K562 (cell line): ENCODE data around the gene MLX. TPM values are rescaled to one million over a fixed set of nuclear protein-coding genes. Genes with fewer than 3 reads are reported as not detected.

ENCODE experiments used
- CREBBP ChIP-seq: IDR thresholded peaks from one replicate; pipeline ENCODE4 v1.6.1; 2012; ENCODE audit warnings: low read depth, mild to moderate bottlenecking, control low read depth, inconsistent platforms, low read length
- EP400 ChIP-seq: fragments of 450-650 bp; IDR thresholded peaks from 2 replicates; pipeline ENCODE4 v1.6.1; 2017; ENCODE audit warnings: antibody characterized with exemption, mild to moderate bottlenecking, moderate library complexity
- HOXB6 ChIP-seq: fragments of 250-450 bp; sonication (Bioruptor Pico); IDR thresholded peaks from 2 replicates; pipeline ENCODE4 v1.5.1; 2022; ENCODE audit warnings: mild to moderate bottlenecking, borderline replicate concordance
- MECOM ChIP-seq: fragments of 250-450 bp; sonication (Bioruptor Pico); IDR thresholded peaks from 2 replicates; pipeline ENCODE4 v1.8.0; 2022; ENCODE audit warnings: inconsistent platforms
- PHB2 ChIP-seq: fragments of 450-650 bp; IDR thresholded peaks from 2 replicates; pipeline ENCODE4 v1.6.1; 2017; ENCODE audit warnings: low read depth
- PRMT5 ChIP-seq: sonication (generic); formaldehyde crosslinking; IDR thresholded peaks from 2 replicates; pipeline ENCODE4 v1.5.0; 2020; ENCODE audit warnings: missing genetic modification reagents
- SMAD4 ChIP-seq: fragments of 250-450 bp; sonication (Bioruptor Pico); conservative IDR thresholded peaks from 2 replicates; pipeline ENCODE4 v1.8.0; 2021; ENCODE audit warnings: inconsistent platforms, mild to moderate bottlenecking, moderate library complexity
- SRSF7 ChIP-seq: fragments of 200-400 bp; formaldehyde crosslinking; optimal IDR thresholded peaks from 2 replicates; pipeline ENCODE3; 2017; ENCODE audit warnings: mild to moderate bottlenecking, low read depth, low read length
- TEAD4 ChIP-seq, 2 experiments: sonication (generic) in 1 of 2; formaldehyde crosslinking in 1 of 2; IDR thresholded peaks; 2 replicates each; pipeline versions ENCODE4 v1.6.1 to v1.8.0; 2012 to 2022; ENCODE audit warnings: borderline replicate concordance in 1 of 2, inconsistent platforms in 1 of 2, low read length in 1 of 2, mild to moderate bottlenecking in 1 of 2, missing genetic modification reagents in 1 of 2
- U2AF1 ChIP-seq: fragments of 200-400 bp; formaldehyde crosslinking; optimal IDR thresholded peaks from 2 replicates; pipeline ENCODE3; 2017; ENCODE audit warnings: mild to moderate bottlenecking, low read depth, low read length, moderate library complexity
- U2AF2 ChIP-seq: fragments of 200-400 bp; formaldehyde crosslinking; optimal IDR thresholded peaks from 2 replicates; pipeline ENCODE3; 2017; ENCODE audit warnings: low read depth, mild to moderate bottlenecking, low read length
- ZNF184 ChIP-seq: sonication (generic); formaldehyde crosslinking; IDR thresholded peaks from 2 replicates; pipeline ENCODE4 v1.5.0; 2020; ENCODE audit warnings: missing genetic modification reagents
- ZNF431 ChIP-seq: sonication (generic); formaldehyde crosslinking; IDR thresholded peaks from 2 replicates; pipeline ENCODE4 v1.8.0; 2022; ENCODE audit warnings: mild to moderate bottlenecking, missing genetic modification reagents
- polyA plus RNA-seq, 8 experiments: library from polyadenylated mRNA; depleted of rRNA in 4 of 8; stranded (reverse) in 5 of 8; unstranded in 3 of 8; fragments of >200 nt; fragmentation: Nextera tagmentation in 2 of 8; fragmentation: Illumina TruSeq in 1 of 8; extraction: Ambion mirVana in 2 of 8; extraction: Trizol in 1 of 8; gene quantifications; 2 replicates each; pipeline versions ENCODE4 v1.2.1 to v1.2.3, GENCODE V29; 2011 to 2014; ENCODE audit warnings: inconsistent platforms in 1 of 8, missing spikeins in 1 of 8
- total RNA-seq, 7 experiments: library from RNA; depleted of rRNA in 6 of 7; stranded (reverse); fragments of >200 nt in 6 of 7; fragmentation: Illumina TruSeq in 2 of 7; extraction: Trizol in 2 of 7; gene quantifications; 2 replicates each; pipeline versions ENCODE4 v1.2.1 to v1.2.3, GENCODE V29; 2011 to 2021; ENCODE audit warnings: low replicate concordance in 1 of 7
- TF ChIP-seq, protein P1 (sequence below): fragments of 250-450 bp; sonication (Bioruptor Pico); IDR thresholded peaks from 2 replicates; pipeline ENCODE4 v1.5.0; 2020; ENCODE audit warnings: mild to moderate bottlenecking, borderline replicate concordance

The MLX gene
- total and polyA plus RNA-seq, 9 of the 15 experiments (the other 6 are each of a cell fraction or from before 2014, with no cell fraction given) = 42.9 to 100 (median 58.9) TPM

- TF ChIP-seq, protein P1, sequence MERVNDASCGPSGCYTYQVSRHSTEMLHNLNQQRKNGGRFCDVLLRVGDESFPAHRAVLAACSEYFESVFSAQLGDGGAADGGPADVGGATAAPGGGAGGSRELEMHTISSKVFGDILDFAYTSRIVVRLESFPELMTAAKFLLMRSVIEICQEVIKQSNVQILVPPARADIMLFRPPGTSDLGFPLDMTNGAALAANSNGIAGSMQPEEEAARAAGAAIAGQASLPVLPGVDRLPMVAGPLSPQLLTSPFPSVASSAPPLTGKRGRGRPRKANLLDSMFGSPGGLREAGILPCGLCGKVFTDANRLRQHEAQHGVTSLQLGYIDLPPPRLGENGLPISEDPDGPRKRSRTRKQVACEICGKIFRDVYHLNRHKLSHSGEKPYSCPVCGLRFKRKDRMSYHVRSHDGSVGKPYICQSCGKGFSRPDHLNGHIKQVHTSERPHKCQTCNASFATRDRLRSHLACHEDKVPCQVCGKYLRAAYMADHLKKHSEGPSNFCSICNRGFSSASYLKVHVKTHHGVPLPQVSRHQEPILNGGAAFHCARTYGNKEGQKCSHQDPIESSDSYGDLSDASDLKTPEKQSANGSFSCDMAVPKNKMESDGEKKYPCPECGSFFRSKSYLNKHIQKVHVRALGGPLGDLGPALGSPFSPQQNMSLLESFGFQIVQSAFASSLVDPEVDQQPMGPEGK = no peak
- no peak for TF ChIP-seq SRSF7
- no peak for TF ChIP-seq U2AF1
- 0 out of 2 replicates have a peak, but pooled peaks have one; percentile 47 for TF ChIP-seq ZNF431
- TF ChIP-seq MECOM (CRISPR knock-in tag) = no peak
- TF ChIP-seq TEAD4 (IDR thresholded peaks at IDR 0.05; ENCODE audit: low read length) = no peak
- no peak for TF ChIP-seq TEAD4 (CRISPR knock-in tag; IDR thresholded peaks at IDR 0.05; ENCODE audit: borderline replicate concordance)
- TF ChIP-seq PRMT5 (CRISPR knock-in tag) = no peak
- TF ChIP-seq ZNF184 (CRISPR knock-in tag) = no peak
- TF ChIP-seq CREBBP = no peak
- TF ChIP-seq EP400 = peak; percentile 66; the same call in 1 of the 2 replicates
- TF ChIP-seq SMAD4 = peak; percentile 46
- TF ChIP-seq U2AF2 = no peak
- TF ChIP-seq PHB2 = no peak
- no peak for TF ChIP-seq HOXB6
Measured at GRCh38 chr17:42554250-42555121, 12.4 kb upstream of the MLX start (continued).
